BLaER1 treated with 17β-estradiol and CSF1 and Interleukin-3, amounts not matched to agents 10 nM and 100 nM (cell line): Measurements from ENCODE around the gene NR3C1.

Experiments
- H3K27ac ChIP-seq, 11 experiments: shearing (Covaris generic); formaldehyde crosslinking; 2 replicates each; pipeline ENCODE4 v1.8.1; 2022
- H3K27me3 ChIP-seq, 11 experiments: shearing (Covaris generic); formaldehyde crosslinking; 2 replicates each; pipeline ENCODE4 v1.8.1; 2022
- H3K36me3 ChIP-seq, 11 experiments: shearing (Covaris generic); formaldehyde crosslinking; 2 replicates each; pipeline ENCODE4 v1.8.1; 2022
- H3K4me1 ChIP-seq, 10 experiments: shearing (Covaris generic); formaldehyde crosslinking; 2 replicates each; pipeline ENCODE4 v1.8.1; 2022
- H3K4me2 ChIP-seq, 11 experiments: shearing (Covaris generic); formaldehyde crosslinking; 2 replicates each; pipeline ENCODE4 v1.8.1; 2022
- H3K4me3 ChIP-seq, 10 experiments: shearing (Covaris generic); formaldehyde crosslinking; 2 replicates each; pipeline ENCODE4 v1.8.1; 2022
- H3K9ac ChIP-seq, 11 experiments: shearing (Covaris generic); formaldehyde crosslinking; 2 replicates each; pipeline ENCODE4 v1.8.1; 2022
- H3K9me3 ChIP-seq, 11 experiments: shearing (Covaris generic); formaldehyde crosslinking; replicated peaks in 1 of 11; 2 replicates each; pipeline ENCODE4 v1.8.1; 2022
- H4K20me1 ChIP-seq, 11 experiments: shearing (Covaris generic); formaldehyde crosslinking; 2 replicates each; pipeline ENCODE4 v1.8.1; 2022
- Cebpa-rat ChIP-seq, 11 experiments: shearing (Covaris generic); IDR thresholded peaks; 2 replicates each; pipeline ENCODE4 v1.8.1; 2022

NR3C1 gene

DNA sequence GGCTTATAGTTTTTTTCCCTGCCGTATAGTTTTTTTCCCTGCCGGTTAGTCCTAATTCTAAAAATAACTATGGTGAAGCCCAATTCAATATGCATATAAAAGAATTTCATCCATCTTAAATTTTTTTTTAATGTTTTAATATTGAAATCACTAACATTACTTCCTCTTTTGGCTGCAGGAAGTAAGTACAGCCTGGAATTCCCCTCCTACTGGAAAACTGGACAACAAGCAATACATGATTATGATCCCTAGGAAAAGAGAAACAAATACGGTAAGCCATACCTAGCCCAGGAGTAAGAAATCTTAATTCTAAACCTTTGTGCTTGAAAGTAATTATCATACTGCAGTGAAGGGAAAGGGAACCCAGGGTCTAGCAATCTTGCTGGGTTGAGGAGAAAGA lies 119.0 kb downstream of the NR3C1 start:
- Histone ChIP-seq H3K4me3 (no peak overlapping the region), H3K36me3 (peaks cover 67 to 100% (median 97%) of the 10 kb centered on the region in 11 experiments), H3K9me3 (peaks cover 0 to 22% (median 12%) of the 10 kb centered on the region in 11 experiments; a peak in 14 of 22 replicates), H3K4me1 (peaks cover 0 to 43% (median 3%) of the 10 kb centered on the region in 10 experiments; a peak in 9 of 20 replicates), H3K27me3 (no peaks in the 10 kb centered on the region), H4K20me1 (peaks cover 0 to 48% (median 3%) of the 10 kb centered on the region in 11 experiments; a peak in 7 of 22 replicates), H3K27ac (0 out of 22 replicates have a peak overlapping the region, but pooled peaks of 2 of the 11 experiments have one; percentile 9 to 12), H3K9ac (no peak overlapping the region), H3K4me2 (peak overlapping the region in 3 of 11 experiments; percentile 5 to 53 (median 38); a peak in 4 of 22 replicates)
- TF ChIP-seq Cebpa-rat (IDR thresholded peaks at IDR 0.05): no peak

DNA sequence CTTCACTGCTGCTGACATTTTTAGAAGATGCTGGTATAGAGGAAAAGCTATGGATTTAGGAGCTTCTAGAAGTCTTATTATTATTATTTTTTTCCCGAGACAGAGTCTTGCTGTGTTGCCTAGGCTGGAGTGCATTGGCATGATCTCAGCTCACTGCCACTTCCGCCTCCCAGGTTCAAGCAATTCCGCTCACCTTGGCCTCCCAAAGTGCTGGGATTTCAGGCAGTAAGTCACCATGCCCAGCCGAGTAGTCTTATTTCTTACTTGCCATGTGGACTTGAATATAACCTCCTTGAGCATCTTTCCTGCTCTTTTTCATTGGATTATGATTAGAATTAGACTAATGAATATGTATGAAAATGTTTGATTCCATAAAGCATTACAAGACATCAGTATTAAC lies 119.5 kb downstream of the NR3C1 start:
- Histone ChIP-seq H3K9me3 (peaks cover 0 to 22% (median 12%) of the 10 kb centered on the region in 11 experiments; a peak in 14 of 22 replicates), H3K4me1 (peaks cover 0 to 37% (median 3%) of the 10 kb centered on the region in 10 experiments; a peak in 9 of 20 replicates), H3K36me3 (peaks cover 71 to 100% (median 97%) of the 10 kb centered on the region in 11 experiments), H3K27me3 (no peaks in the 10 kb centered on the region), H3K4me2 (no peak overlapping the region), H3K27ac (no peak overlapping the region), H4K20me1 (peaks cover 0 to 43% (median 3%) of the 10 kb centered on the region in 11 experiments; a peak in 7 of 22 replicates), H3K9ac (no peak overlapping the region), H3K4me3 (no peak overlapping the region)
- TF ChIP-seq Cebpa-rat (IDR thresholded peaks at IDR 0.05): no peak

DNA sequence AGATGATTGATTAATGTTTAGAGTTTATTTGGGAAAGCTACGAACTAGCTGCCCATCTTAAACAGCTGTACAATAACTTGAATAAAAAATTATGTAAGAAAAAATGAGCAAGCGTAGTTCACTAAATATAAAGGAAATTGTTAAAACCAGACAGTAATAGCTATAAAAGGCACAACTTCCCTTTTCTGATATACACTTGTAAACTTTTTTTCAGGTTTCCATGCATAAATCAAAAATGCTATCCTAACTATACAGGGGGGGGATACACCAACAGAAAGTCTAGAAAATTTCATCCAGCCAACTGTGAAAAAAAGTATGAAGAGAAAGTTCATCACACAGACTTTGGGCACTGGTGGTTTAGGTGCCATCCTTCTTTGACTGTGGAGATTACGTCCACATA lies 122.3 kb downstream of the NR3C1 start:
- Histone ChIP-seq H3K27ac (no peak overlapping the region), H3K4me1 (peaks cover 0 to 34% (median 3%) of the 10 kb centered on the region in 10 experiments; a peak in 9 of 20 replicates), H3K4me3 (no peak overlapping the region), H3K9ac (no peak overlapping the region), H3K4me2 (0 out of 22 replicates have a peak overlapping the region, but pooled peaks of 1 of the 11 experiments have one; percentile 1), H3K36me3 (peaks cover 69 to 100% (median 93%) of the 10 kb centered on the region in 11 experiments), H3K9me3 (peaks cover 0 to 18% (median 12%) of the 10 kb centered on the region in 11 experiments; a peak in 13 of 22 replicates), H3K27me3 (no peaks in the 10 kb centered on the region), H4K20me1 (peaks cover 0 to 35% (median 3%) of the 10 kb centered on the region in 11 experiments; a peak in 7 of 22 replicates)
- TF ChIP-seq Cebpa-rat (IDR thresholded peaks at IDR 0.05): no peak

DNA sequence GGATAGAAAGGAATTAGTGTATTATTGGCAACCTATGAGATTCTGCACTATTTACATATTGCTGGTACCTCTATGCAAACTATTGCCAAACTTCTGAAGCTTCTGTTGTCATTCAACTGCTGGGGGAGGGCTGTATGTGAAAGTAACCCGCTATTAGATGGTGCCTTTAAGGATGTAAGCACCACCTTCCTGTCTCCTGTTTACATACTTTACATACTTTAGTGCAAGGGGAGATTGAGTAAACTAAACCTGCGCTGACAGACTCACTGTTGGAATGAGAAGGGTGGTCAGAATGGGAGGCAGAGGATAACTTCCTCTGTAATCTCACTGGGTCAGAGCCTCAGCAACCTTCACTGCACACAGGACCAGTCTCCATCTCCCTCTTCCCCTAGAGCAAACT lies 123.8 kb downstream of the NR3C1 start:
- peaks cover 0 to 26% (median 3%) of the 10 kb centered on the region in 11 experiments; a peak in 7 of 22 replicates for H4K20me1 ChIP-seq
- no peak overlapping the region for H3K4me3 ChIP-seq
- peaks cover 0 to 12% (median 10%) of the 10 kb centered on the region in 11 experiments; a peak in 13 of 22 replicates for H3K9me3 ChIP-seq
- no peaks in the 10 kb centered on the region for H3K27me3 ChIP-seq
- H3K9ac ChIP-seq: no peak overlapping the region
- H3K36me3 ChIP-seq: peaks cover 63 to 98% (median 79%) of the 10 kb centered on the region in 11 experiments
- no peak for TF ChIP-seq Cebpa-rat (IDR thresholded peaks at IDR 0.05)
- no peak overlapping the region for H3K27ac ChIP-seq
- H3K4me2 ChIP-seq: no peak overlapping the region
- H3K4me1 ChIP-seq: peaks cover 0 to 31% (median 3%) of the 10 kb centered on the region in 10 experiments; a peak in 8 of 20 replicates

DNA sequence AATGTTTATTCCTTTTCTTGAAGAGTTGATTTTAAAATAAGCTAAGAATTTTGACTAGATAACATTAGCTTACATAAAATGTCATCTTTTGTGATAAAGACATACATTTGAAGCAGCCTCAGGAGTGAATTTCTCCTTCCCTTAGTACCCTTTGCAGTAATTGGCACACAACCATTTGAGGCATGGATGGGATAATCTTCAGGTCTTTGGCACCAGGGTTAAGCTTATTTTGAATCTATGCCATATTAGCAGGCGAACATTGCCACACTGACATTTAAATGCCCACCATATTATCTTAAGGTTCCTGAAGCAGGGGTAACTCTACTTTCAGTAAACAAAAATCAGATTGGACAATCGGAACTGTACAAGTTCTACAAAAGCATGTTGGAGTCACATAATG lies 126.0 kb downstream of the NR3C1 start:
- Histone ChIP-seq H3K36me3 (peaks cover 42 to 79% (median 57%) of the 10 kb centered on the region in 11 experiments), H3K9ac (no peak overlapping the region), H3K4me2 (no peak overlapping the region), H3K27me3 (no peaks in the 10 kb centered on the region), H3K4me1 (peaks cover 0 to 27% (median 3%) of the 10 kb centered on the region in 10 experiments; a peak in 8 of 20 replicates), H4K20me1 (peaks cover 0 to 15% (median 3%) of the 10 kb centered on the region in 11 experiments; a peak in 7 of 22 replicates), H3K27ac (no peak overlapping the region), H3K4me3 (no peak overlapping the region), H3K9me3 (no peaks in the 10 kb centered on the region)
- no peak for TF ChIP-seq Cebpa-rat (IDR thresholded peaks at IDR 0.05)

DNA sequence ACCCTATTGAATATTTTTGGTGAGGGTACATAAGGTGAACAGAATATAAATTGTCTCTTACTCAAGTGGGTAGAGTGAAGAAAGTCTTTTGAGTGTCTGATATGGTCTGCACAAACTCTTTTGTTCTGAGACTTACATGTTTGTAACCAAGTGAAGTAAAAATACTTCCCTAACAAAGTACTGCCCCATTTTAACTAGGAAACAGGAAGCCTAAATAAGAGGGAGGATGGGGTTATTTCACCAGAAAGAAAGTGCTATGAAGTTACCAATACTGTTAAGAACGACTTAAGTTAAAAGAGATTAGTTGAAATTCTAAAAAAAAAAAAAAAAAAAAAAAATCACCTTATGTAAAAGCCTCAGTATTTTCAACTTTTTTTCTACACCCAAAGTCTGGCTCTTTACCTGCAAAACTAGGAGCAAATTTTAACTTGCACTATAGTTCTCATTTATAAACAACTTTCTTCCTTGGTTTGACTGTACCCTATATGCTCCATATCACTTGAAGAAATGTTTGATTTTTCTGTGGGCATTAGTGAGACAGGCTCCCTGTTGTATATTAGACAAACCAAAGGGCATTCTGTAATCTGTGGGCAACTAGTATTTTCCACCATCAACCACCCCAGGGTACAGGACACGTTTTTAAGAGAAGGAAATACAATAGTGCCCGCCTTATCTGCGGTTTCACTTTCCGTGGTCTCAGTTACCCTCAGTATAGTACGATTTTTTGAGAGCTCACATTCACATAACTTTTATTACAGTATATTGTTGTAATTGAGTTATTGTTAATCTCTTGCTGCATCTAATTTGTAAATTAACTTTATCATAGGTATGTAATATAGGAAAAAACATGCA lies 127.7 kb downstream of the NR3C1 start:
- no peak overlapping the region for H3K9ac ChIP-seq
- no peaks in the 10 kb centered on the region for H3K9me3 ChIP-seq
- peaks cover 25 to 61% (median 39%) of the 10 kb centered on the region in 11 experiments for H3K36me3 ChIP-seq
- H3K4me2 ChIP-seq: 0 out of 22 replicates have a peak overlapping the region, but pooled peaks of 1 of the 11 experiments have one; percentile 18
- no peak for TF ChIP-seq Cebpa-rat (IDR thresholded peaks at IDR 0.05)
- H3K4me3 ChIP-seq: no peak overlapping the region
- peaks cover 0 to 6% (median under 1%) of the 10 kb centered on the region in 11 experiments; a peak in 7 of 22 replicates for H4K20me1 ChIP-seq
- no peaks in the 10 kb centered on the region for H3K27me3 ChIP-seq
- H3K4me1 ChIP-seq: peaks cover 0 to 15% (median 0%) of the 10 kb centered on the region in 10 experiments; a peak in 6 of 20 replicates
- H3K27ac ChIP-seq: no peak overlapping the region

DNA sequence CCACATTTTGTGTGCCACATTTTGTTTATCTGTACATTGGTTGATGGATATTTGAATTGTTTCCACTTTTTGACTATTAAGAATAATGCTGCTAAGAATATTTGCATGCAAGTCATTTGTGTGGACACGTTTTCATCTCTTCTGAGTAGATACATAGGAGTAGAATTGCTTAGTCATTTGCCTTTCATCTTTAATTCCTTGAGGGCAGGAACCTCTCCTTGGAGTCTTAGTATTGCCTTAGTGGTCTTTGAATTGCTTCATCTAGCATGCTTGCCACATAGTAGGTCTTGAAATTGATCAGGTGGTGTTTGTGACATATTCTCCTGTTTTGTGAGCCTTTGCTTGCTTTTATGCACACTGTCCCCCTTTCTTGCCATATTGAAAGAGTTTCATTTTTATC lies 128.5 kb downstream of the NR3C1 start:
- Histone ChIP-seq H3K27ac (no peak overlapping the region; a peak in 1 of 22 replicates), H3K27me3 (no peaks in the 10 kb centered on the region), H4K20me1 (peaks cover 0 to 5% (median 0%) of the 10 kb centered on the region in 11 experiments; a peak in 5 of 22 replicates), H3K9me3 (peaks cover 0 to 5% (median 3%) of the 10 kb centered on the region in 11 experiments; a peak in 10 of 22 replicates), H3K4me3 (no peak overlapping the region), H3K4me2 (no peak overlapping the region), H3K36me3 (peaks cover 18 to 53% (median 31%) of the 10 kb centered on the region in 11 experiments), H3K9ac (no peak overlapping the region), H3K4me1 (peaks cover 0 to 15% (median 0%) of the 10 kb centered on the region in 10 experiments; a peak in 6 of 20 replicates)
- no peak for TF ChIP-seq Cebpa-rat (IDR thresholded peaks at IDR 0.05)

DNA sequence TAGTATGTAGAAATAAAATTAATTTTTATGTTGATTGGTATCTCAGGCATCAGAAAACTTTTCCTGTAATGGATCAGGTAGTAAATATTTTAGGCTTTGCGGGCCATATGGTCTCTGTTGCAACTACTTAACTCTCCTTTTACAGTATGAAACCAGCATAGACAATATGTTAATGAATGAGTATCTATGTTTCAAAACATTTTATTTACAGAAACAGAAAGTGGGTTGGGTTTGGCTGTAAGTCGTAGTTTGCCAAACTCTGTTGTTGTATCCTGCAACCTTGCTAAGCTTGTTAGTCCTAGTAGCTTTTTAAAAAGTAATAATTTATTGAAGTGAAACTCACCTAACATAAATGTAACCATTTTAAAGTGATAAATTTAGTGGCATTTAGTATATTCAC lies 132.1 kb downstream of the NR3C1 start:
- Histone ChIP-seq H3K4me1 (peaks cover 0 to 14% (median 0%) of the 10 kb centered on the region in 10 experiments; a peak in 6 of 20 replicates), H3K27me3 (no peaks in the 10 kb centered on the region), H3K4me2 (no peak overlapping the region), H4K20me1 (no peaks in the 10 kb centered on the region), H3K27ac (no peak overlapping the region), H3K4me3 (no peak overlapping the region), H3K36me3 (peaks cover 0 to 23% (median under 1%) of the 10 kb centered on the region in 11 experiments; a peak in 9 of 22 replicates), H3K9me3 (peaks cover 19 to 40% (median 26%) of the 10 kb centered on the region in 11 experiments), H3K9ac (no peak overlapping the region)
- TF ChIP-seq Cebpa-rat (IDR thresholded peaks at IDR 0.05): no peak

DNA sequence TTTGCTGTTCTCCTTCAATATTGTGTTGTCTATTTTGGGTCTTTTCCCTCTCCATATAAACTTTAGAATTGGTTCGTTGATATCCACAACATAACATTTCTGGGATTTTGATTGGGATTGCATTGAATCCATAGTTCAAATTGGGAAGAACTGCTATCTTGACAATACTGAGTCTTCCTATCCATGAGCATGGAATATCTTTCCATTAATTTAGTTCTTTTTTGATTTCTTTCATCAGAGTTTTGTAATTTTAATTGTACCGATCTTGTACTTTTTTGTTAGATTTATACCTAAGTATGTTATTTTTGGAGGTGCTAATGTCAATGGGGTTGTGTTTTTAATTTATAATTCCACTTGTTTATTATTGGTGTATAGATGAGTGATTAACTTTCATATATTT lies 135.1 kb downstream of the NR3C1 start:
- Histone ChIP-seq H3K4me1 (no peaks in the 10 kb centered on the region), H3K4me2 (no peak overlapping the region), H3K9ac (no peak overlapping the region), H3K4me3 (no peak overlapping the region), H4K20me1 (no peaks in the 10 kb centered on the region), H3K36me3 (peaks cover 0 to 6% (median 0%) of the 10 kb centered on the region in 11 experiments; a peak in 1 of 22 replicates), H3K27ac (no peak overlapping the region), H3K27me3 (no peaks in the 10 kb centered on the region), H3K9me3 (peaks cover 22 to 48% (median 34%) of the 10 kb centered on the region in 11 experiments)
- no peak for TF ChIP-seq Cebpa-rat (IDR thresholded peaks at IDR 0.05)
